ENCODE results near the gene CDC73.

GRCh38 chr1:193144361-193144938 lies 22.6 kb downstream of the CDC73 start:
- TF ChIP-seq POLR2A (IDR thresholded peaks at IDR 0.05; ENCODE audit: low read length) (no peak), GATA1 (IDR thresholded peaks at IDR 0.05; ENCODE audit: low read depth, low read length) (no peak)

Measured in erythroblast (primary cell).